Measurements from ENCODE around the gene GABBR2.
"Not testable (repeated sequence)": the region's sequence is repeated elsewhere in the genome, so short reads cannot be mapped to it uniquely, and the experiment has no call there.

GABBR2 gene

GRCh38 chr9:98678244-98678842 lies 30.4 kb downstream of the GABBR2 start:
- no peak for DNase-seq

GRCh38 chr9:98673681-98674080 lies 35.1 kb downstream of the GABBR2 start:
- DNase-seq = no peak

DNA sequence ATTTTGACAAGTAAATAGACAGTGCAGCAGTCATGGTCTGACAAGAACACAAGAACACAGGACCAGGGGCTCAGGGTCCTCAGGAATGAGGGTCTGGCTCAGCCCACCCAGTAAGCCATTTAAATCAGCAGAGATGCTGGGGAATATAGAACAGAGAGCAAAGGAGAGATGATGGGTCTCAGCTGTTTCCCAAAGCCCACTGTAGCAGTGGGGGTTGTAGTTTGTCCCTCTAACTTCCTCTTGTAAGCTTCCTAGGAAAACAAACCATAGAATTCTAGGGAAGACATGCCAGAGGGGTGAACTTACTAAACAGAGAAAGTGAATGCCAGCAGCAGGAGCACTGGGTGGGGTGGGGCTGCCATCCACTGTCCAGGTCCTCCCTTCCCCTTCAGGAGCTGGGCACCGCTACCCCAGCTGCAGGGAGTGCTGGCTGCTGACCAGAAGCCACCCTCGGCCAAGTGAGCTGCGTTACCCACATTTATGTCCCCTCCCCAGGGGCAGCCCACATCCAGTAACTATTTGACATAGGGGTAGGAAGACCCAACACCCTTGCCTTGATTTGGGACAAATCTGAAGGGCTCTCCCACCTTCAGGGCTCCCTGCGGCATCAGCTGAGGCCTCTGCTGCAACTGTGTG lies 41.6 kb downstream of the GABBR2 start:
- no peak for DNase-seq

- DNase-seq = no peak
These were observed 43.2 kb downstream of the GABBR2 start for GRCh38 chr9:98665501-98665900.

DNA sequence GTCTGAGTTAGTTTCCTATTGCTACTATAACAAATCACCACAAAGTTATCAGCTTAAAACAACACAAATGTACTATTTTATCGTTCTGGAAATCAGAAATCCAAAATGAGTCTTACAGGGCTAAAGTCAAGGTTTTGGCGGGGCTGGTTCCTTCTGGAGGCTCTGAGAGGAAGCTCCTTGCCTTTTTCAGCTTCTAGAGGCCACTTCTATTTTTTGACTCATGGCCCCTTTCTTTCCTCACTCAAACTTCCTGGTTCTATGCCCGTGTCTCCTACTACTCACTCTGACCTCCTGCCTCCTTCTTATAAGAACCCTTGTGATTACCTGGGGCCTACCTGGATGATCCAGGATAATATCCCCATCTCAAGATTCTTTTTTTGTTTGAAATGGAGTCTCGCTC lies 48.2 kb downstream of the GABBR2 start:
- no peak for DNase-seq

GRCh38 chr9:98658951-98659351 lies 49.8 kb downstream of the GABBR2 start:
- DNase-seq = no peak

GRCh38 chr9:98657897-98658296 lies 50.8 kb downstream of the GABBR2 start:
- DNase-seq = no peak

DNA sequence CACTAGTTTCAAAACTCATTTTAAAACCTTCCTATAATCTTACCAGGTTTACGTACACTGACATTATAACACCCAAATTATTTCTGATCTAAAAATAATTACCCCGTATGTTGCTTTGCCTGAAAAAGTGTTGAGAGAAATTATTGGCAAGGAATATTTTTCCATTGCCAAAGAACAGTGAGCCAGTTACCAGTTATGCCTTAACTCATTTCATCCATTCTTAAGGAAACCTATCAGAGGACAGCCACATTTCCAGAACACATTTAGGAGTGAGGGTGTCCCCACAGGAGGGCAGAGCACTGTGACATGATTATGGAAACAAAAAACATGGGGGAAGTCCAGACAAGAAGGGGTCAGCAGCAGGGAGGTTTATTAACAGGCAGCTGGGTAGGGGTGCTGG lies 52.2 kb downstream of the GABBR2 start:
- no peak for DNase-seq

- not testable (repeated sequence) for DNase-seq
These were observed 53.3 kb downstream of the GABBR2 start for GRCh38 chr9:98655428-98655827.

- DNase-seq = no peak
These were observed 54.5 kb downstream of the GABBR2 start for GRCh38 chr9:98654247-98654646.

- no peak for DNase-seq
These were observed 56.0 kb downstream of the GABBR2 start for GRCh38 chr9:98652741-98653140.

GRCh38 chr9:98652302-98652701 lies 56.4 kb downstream of the GABBR2 start:
- DNase-seq = no peak

- no peak for DNase-seq
These were observed 61.5 kb downstream of the GABBR2 start for GRCh38 chr9:98647236-98647635.

DNA sequence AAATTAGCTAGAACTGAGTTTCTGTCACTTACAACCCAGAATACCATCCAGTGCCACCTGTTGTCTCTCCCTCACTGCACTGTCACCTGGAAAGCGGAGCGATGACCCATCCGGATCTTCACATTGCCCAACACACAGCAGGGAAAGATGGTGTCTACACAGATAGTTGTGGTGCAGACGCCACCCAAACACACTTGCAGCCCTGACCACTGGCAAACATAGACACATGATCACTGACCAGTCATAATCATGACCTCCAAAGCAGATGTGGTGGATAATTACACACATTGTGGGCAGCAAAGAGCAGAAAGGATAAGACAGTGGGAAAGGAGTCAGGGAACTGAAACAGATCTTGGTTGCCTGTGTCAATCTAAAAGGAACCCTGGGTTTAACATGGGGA lies 64.7 kb downstream of the GABBR2 start:
- no peak for DNase-seq

- no peak for DNase-seq
These were observed 65.9 kb downstream of the GABBR2 start for GRCh38 chr9:98642661-98643312.

DNA sequence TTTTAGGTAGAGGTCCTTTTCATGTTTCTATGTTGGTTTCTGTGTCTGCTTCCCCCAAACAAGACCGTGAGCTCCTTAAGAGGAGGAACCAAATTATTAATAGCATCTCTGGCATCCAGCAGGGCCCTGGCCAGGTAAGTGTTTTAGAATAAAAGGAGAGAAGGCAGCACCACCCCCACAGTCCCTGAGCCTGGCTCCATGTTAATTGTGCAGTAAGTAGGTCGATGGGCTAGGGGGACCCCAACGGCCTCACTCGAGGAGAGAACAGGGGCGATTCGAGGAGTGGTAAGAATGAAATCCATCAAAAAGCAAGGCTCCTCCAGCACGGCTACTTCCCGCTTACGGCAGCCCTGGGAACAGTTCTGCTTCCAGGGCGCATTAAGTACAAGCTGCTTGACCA lies 67.0 kb downstream of the GABBR2 start:
- DNase-seq = no peak

DNA sequence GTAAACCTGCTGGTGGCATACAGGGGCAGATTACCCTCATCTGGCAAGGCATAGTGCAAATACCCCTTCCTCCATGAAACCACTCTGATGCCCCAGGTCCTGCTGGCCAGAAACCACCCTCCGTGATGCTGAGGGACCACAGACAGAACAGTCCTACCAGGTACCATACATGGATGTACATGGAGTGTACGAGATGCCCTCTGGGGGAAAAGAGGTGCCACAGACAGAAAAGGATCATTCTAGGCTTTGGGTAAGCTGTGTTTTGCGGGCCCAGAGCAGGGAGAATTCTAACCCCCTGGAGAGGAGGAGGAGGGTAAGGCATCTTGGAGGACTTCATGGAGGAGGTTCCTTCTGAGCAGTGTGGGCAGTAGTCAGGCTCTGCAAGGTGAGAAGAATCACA lies 68.3 kb downstream of the GABBR2 start:
- no peak for DNase-seq

DNA sequence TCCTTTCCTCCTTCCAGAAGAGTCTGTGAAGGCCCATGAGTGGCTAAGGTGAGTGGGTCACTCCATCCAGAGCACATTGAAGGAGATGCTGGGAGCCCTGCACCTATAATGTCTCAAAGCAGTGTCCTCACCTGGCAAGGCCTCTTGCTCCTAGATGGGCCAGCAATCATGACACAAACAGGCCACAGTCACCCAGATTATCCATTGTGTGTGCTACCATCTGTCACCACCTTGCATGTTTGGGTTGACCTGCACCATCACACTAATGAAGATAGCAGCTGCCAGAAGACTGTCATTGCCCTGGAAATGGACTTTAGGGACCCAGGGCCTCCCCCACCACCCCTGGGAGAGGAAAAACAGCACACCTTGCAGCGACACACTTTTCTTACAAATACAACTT lies 69.6 kb downstream of the GABBR2 start:
- no peak for DNase-seq

DNA sequence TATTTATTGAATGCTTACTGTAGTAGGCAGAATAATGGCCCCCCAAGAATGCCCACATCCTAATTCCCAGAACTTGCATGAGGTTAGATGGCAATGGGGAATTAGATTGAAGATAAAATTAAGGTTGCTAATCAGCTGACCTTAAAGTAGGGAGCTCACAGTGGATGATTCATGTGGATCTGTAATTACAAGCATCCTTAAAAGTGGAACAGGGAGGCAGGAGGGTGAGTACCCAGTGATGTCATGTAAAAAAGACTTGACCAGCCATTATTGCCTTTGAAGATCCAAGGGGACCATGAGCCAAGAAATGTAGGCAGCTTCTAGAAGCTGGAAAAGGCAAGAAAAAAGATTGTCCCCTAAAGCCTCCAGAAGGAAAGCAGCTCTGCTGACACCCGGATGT lies 71.4 kb downstream of the GABBR2 start:
- DNase-seq = no peak

- DNase-seq = no peak
These were observed 73.4 kb downstream of the GABBR2 start for GRCh38 chr9:98635374-98635773.

- no peak for DNase-seq
These were observed 73.9 kb downstream of the GABBR2 start for GRCh38 chr9:98634685-98635336.

DNA sequence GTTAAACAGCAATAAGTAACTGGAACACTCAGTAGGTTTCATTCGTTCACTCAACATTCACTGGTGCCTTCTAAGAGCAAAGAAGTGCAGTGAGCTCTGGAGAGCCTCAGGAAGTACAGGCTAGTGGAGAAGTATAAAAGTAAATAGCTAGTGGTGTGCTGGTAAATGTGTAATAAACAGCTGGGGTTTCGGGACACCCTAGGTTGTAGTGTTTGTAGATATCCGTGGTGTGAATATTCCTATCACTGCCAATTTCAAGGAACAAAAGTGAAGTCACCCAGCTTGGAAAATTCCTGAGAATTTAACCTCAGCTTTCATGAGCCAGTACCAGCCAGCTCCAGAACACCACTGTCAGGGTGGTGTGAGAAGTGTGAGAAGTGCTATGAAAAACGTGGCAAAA lies 75.9 kb downstream of the GABBR2 start:
- no peak for DNase-seq

DNA sequence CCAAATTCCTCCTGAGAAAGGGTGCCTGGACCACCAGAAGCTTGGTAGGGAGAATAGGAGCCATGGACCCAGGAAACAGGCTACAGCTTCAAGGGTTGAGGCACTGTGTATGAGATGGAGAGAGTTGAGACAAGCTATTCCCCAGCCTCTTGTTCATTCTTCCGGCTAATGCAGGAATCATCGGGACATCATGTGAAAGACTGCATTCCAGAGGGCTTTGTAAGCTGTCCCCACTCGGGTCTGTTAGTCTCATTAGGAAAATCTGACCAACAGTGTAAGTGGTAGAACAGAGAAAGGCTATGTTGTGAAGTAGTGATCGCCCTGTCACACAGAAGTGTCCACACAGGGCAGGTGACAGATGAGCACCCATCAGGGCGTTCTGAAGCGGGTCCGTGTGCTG lies 81.4 kb downstream of the GABBR2 start:
- DNase-seq = no peak

GRCh38 chr9:98625728-98626127 lies 83.0 kb downstream of the GABBR2 start:
- no peak for DNase-seq
